Measurements from ENCODE around the gene CDK10.
"Not testable (repeated sequence)": the region's sequence is repeated elsewhere in the genome, so short reads cannot be mapped to it uniquely, and the experiment has no call there.

Gene CDK10

GRCh38 chr16:89686520-89687091, at the start of gene CDK10:
CDK10 (plus strand) TSS chr16:89686689; CDS start chr16:89686711, 22 bp downstream.
- DNase-seq (ENCODE audit: low spot score) = peak; percentile 97

- no peak for DNase-seq (ENCODE audit: low spot score)
Measured at GRCh38 chr16:89637379-89637778, 49.1 kb upstream of the CDK10 start.

- no peak for DNase-seq (ENCODE audit: low spot score)
Measured at GRCh38 chr16:89638455-89638854, 48.0 kb upstream of the CDK10 start.

GRCh38 chr16:89639385-89639784, 47.1 kb upstream of the CDK10 start:
- no peak for DNase-seq (ENCODE audit: low spot score)

GRCh38 chr16:89641458-89642119, 44.9 kb upstream of the CDK10 start:
- no peak for DNase-seq (ENCODE audit: low spot score)

- no peak for DNase-seq (ENCODE audit: low spot score)
Measured at GRCh38 chr16:89642574-89642973, 43.9 kb upstream of the CDK10 start.

- DNase-seq (ENCODE audit: low spot score) = no peak
Measured at GRCh38 chr16:89643769-89644300, 42.7 kb upstream of the CDK10 start.

GRCh38 chr16:89645122-89645521, 41.4 kb upstream of the CDK10 start:
- no peak for DNase-seq (ENCODE audit: low spot score)

GRCh38 chr16:89646270-89646669, 40.2 kb upstream of the CDK10 start:
- DNase-seq (ENCODE audit: low spot score) = no peak

- DNase-seq (ENCODE audit: low spot score) = no peak
Measured at GRCh38 chr16:89646906-89647305, 39.6 kb upstream of the CDK10 start.

- no peak for DNase-seq (ENCODE audit: low spot score)
Measured at GRCh38 chr16:89651584-89651983, 34.9 kb upstream of the CDK10 start.

- DNase-seq (ENCODE audit: low spot score) = no peak
Measured at GRCh38 chr16:89653656-89654295, 32.7 kb upstream of the CDK10 start.

GRCh38 chr16:89655062-89655643, 31.3 kb upstream of the CDK10 start:
- no peak for DNase-seq (ENCODE audit: low spot score)

GRCh38 chr16:89656435-89657121, 29.9 kb upstream of the CDK10 start:
- peak; percentile 61 for DNase-seq (ENCODE audit: low spot score)

GRCh38 chr16:89657442-89658220, 28.9 kb upstream of the CDK10 start, which contains the start of the genes CHMP1A and SPATA33:
CHMP1A (minus strand) TSS chr16:89657708; CDS start chr16:89657588, 120 bp downstream.
SPATA33 (plus strand) TSS chr16:89657836; CDS start chr16:89657912, 76 bp downstream.
- DNase-seq (ENCODE audit: low spot score) = peak; percentile 97

- DNase-seq (ENCODE audit: low spot score) = no peak
Measured at GRCh38 chr16:89658221-89658879, 28.1 kb upstream of the CDK10 start.

GRCh38 chr16:89660146-89660545, 26.3 kb upstream of the CDK10 start:
- DNase-seq (ENCODE audit: low spot score) = no peak

- DNase-seq (ENCODE audit: low spot score) = no peak
Measured at GRCh38 chr16:89661215-89661614, 25.3 kb upstream of the CDK10 start.

GRCh38 chr16:89664238-89664637, 22.3 kb upstream of the CDK10 start:
- DNase-seq (ENCODE audit: low spot score) = not testable (repeated sequence)

- not testable (repeated sequence) for DNase-seq (ENCODE audit: low spot score)
Measured at GRCh38 chr16:89667000-89667399, 19.5 kb upstream of the CDK10 start.

- no peak for DNase-seq (ENCODE audit: low spot score)
Measured at GRCh38 chr16:89667633-89668032, 18.9 kb upstream of the CDK10 start.

Data from left forelimb (tissue), 1 donor.